Gastrocnemius medialis (tissue), 4 donors: ENCODE measurements around the gene KRT4.

Source experiments
- CTCF ChIP-seq, 5 experiments: fragments of 450-650 bp in 3 of 5; fragments of 200-600 bp in 2 of 5; sonication (generic) in 2 of 5; IDR thresholded peaks in 4 of 5; conservative IDR thresholded peaks in 1 of 5; 1 replicate in 4 of 5; 2 replicates in 1 of 5; pipeline ENCODE4 v1.5.1; 2016 to 2019; ENCODE audit warnings: antibody characterized with exemption in 5 of 5, mild to moderate bottlenecking in 3 of 5, moderate library complexity in 3 of 5
- POLR2A ChIP-seq, 2 donors: fragments of 450-650 bp; IDR thresholded peaks; one replicate each; pipeline ENCODE4 v1.6.1; 2017; ENCODE audit warnings: antibody characterized with exemption in 2 of 2, mild to moderate bottlenecking in 2 of 2, moderate library complexity in 2 of 2

GRCh38 chr12:52798003-52798670 is 15.8 kb downstream of the KRT4 start:
- TF ChIP-seq CTCF (IDR thresholded peaks at IDR 0.05 in 4 of 5, conservative IDR thresholded peaks at IDR 0.05 in 1 of 5) (no peak), POLR2A (IDR thresholded peaks at IDR 0.05) (no peak)
